Loucy (cell line): ENCODE measurements around the gene IRX3.

Experiments
- CTCF ChIP-seq: fragments of 200-600 bp; sonication (generic); conservative IDR thresholded peaks from 2 replicates; pipeline ENCODE4 v1.5.1; 2014; ENCODE audit warnings: mild to moderate bottlenecking, antibody characterized with exemption, low read length
- EZH2phosphoT487 ChIP-seq: fragments of 200-600 bp; IDR thresholded peaks from 2 replicates; pipeline ENCODE4 v1.6.1; 2018; ENCODE audit warnings: antibody characterized with exemption, mild to moderate bottlenecking, moderate library complexity, borderline replicate concordance

DNA sequence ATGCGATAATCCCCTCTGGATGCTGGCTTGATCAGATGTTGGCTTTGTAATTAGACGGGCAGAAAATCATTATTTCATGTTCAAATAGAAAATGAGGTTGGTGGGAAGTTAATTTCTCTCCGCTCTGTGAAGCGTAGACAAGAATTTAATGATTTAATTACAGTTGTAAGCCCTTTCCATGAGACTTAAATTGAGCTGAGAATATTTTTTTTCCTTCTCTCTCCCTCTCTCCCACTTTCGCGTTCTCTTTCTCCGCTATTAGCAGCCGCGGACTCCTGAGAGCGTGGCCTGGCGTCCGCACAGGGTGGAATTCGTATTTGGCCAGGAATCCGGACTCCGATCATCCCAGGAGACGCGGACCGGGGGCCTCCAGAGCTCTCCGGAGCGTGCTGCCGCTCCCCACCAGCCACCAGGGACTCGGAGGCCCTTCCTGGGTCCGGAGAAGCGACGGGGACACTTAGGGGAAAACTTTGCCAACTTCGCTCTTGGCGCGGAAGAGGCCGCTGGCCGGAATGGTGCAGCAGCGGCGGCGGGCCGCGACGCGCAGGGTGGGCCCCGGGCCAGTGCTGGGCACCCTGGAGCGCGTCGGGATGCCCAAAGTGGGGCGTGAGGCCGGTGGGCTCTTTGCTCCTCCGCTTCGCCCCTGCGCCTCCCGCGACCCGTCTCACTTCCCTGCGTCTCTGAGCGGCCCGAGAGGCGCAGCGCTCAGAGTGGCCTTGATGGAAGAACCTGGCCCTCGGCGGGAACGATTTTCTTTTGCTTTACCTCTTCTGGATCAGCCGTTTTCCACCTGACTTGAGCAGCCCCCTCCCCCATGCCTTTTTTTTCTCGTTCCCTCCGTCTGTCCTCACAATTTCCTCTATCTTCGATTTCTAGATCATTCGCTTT lies 3.6 kb upstream of the IRX3 start:
- TF ChIP-seq CTCF (no peak), EZH2phosphoT487 (no peak)
